Fibroblast of lung (primary cell): ENCODE measurements around the gene THOC2. TPM values are rescaled to one million over a fixed set of nuclear protein-coding genes. Genes with fewer than 3 reads are reported as not detected.

Experiments used
- DNase-seq, 2 donors: peaks; one replicate each; pipeline versions ENCODE4 v3.0.0 to v3.0.0-alpha.2; 2010; ENCODE audit warnings: low read depth in 2 of 2
- H2AFZ ChIP-seq: 2 replicates; pipeline ENCODE4 v1.5.1; 2012; ENCODE audit warnings: low read length, control low read depth, inconsistent platforms
- H3K27ac ChIP-seq: 2 replicates; pipeline ENCODE4 v1.5.1; 2011; ENCODE audit warnings: low read length, control low read depth; ENCODE audit not compliant: insufficient read depth
- H3K27me3 ChIP-seq: 2 replicates; pipeline ENCODE4 v1.5.1; 2011; ENCODE audit warnings: mild to moderate bottlenecking, low read length; ENCODE audit not compliant: control insufficient read depth, insufficient read depth
- H3K36me3 ChIP-seq: 2 replicates; pipeline ENCODE4 v1.5.1; 2011; ENCODE audit warnings: low read length; ENCODE audit not compliant: control insufficient read depth, insufficient read depth
- H3K4me1 ChIP-seq: 2 replicates; pipeline ENCODE4 v1.5.1; 2011; ENCODE audit warnings: low read length; ENCODE audit not compliant: control insufficient read depth, insufficient read depth; ENCODE audit errors: extremely low read depth
- H3K4me2 ChIP-seq: 2 replicates; pipeline ENCODE4 v1.5.1; 2011; ENCODE audit warnings: low read length, control low read depth; ENCODE audit not compliant: insufficient read depth; ENCODE audit errors: extremely low read depth
- H3K4me3 ChIP-seq, 4 experiments: fragments of 200-600 bp in 1 of 4; sonication (generic) in 1 of 4; replicated peaks in 1 of 4; 2 replicates each; pipeline ENCODE4 v1.5.1; 2011 to 2016; ENCODE audit warnings: low read length in 4 of 4, low read depth in 3 of 4, mild to moderate bottlenecking in 3 of 4, control low read depth in 2 of 4, inconsistent platforms in 1 of 4, mixed read lengths in 1 of 4; ENCODE audit not compliant: insufficient read depth in 1 of 4; ENCODE audit errors: control extremely low read depth in 1 of 4
- H3K79me2 ChIP-seq: 2 replicates; pipeline ENCODE4 v1.5.1; 2012; ENCODE audit warnings: mild to moderate bottlenecking, low read length, inconsistent platforms; ENCODE audit not compliant: control insufficient read depth, insufficient read depth
- H3K9ac ChIP-seq: 2 replicates; pipeline ENCODE4 v1.5.1; 2011; ENCODE audit warnings: mild to moderate bottlenecking, low read length, control low read depth; ENCODE audit not compliant: insufficient read depth
- H3K9me3 ChIP-seq: 2 replicates; pipeline ENCODE4 v1.5.1; 2012; ENCODE audit warnings: low read depth, low read length; ENCODE audit not compliant: control insufficient read depth, insufficient read depth
- H4K20me1 ChIP-seq: 2 replicates; pipeline ENCODE4 v1.5.1; 2011; ENCODE audit warnings: low read length; ENCODE audit not compliant: control insufficient read depth, insufficient read depth; ENCODE audit errors: extremely low read depth
- EZH2 ChIP-seq: IDR thresholded peaks from 2 replicates; pipeline ENCODE4 v1.5.1; 2012; ENCODE audit warnings: low read length, control low read depth, mild to moderate bottlenecking; ENCODE audit errors: missing control alignments
- polyA plus RNA-seq, 2 donors: library from polyadenylated mRNA; depleted of rRNA in 1 of 2; stranded (reverse) in 1 of 2; unstranded in 1 of 2; fragments of >200 nt; gene quantifications; 2 replicates each; pipeline ENCODE4 v1.2.1, GENCODE V29; 2011 to 2012; ENCODE audit warnings: missing spikeins in 1 of 2
- total RNA-seq: library from RNA; depleted of rRNA; stranded (reverse); fragments of >200 nt; gene quantifications from 2 replicates; pipeline ENCODE4 v1.2.1, GENCODE V29; 2014
- TF ChIP-seq, protein P1 (sequence below), 2 donors: IDR thresholded peaks in 1 of 2; conservative IDR thresholded peaks in 1 of 2; 1 replicate in 1 of 2; 2 replicates in 1 of 2; pipeline ENCODE4 v1.5.1; 2011 to 2012; ENCODE audit warnings: low read length in 2 of 2, control low read depth in 1 of 2, inconsistent platforms in 1 of 2, low read depth in 1 of 2, mild to moderate bottlenecking in 1 of 2

Gene THOC2
- total and polyA plus RNA-seq, 2 donors (not counting 1 experiment from before 2014, with no cell fraction given): 62.9 to 70.0 TPM

DNA sequence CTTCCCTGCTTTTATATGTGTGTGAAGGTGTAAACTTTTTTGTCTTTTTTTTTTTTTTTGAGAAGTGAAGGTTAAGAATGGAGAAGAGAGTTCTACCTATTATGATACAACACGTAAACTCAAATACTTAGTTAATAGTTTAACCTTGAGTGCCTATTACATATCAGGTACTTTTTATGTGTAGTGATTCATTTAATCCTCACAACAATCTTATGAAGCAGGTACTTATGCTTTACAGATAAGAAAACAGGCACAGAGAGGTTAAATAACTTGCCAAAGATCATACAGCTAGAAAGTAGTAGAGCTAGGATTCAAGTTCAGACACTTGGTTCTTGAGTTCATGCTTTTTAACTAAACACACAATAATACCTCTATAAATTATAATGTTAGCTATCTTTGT lies 107.4 kb downstream of the THOC2 start:
- H3K79me2 ChIP-seq: no peaks in the 10 kb centered on the region
- no peaks in the 10 kb centered on the region for H3K27me3 ChIP-seq
- H3K4me2 ChIP-seq: no peak overlapping the region
- H3K9ac ChIP-seq: no peak overlapping the region
- no peak overlapping the region for H3K4me3 ChIP-seq
- no peaks in the 10 kb centered on the region for H3K36me3 ChIP-seq
- TF ChIP-seq EZH2: no peak
- TF ChIP-seq, protein P1, sequence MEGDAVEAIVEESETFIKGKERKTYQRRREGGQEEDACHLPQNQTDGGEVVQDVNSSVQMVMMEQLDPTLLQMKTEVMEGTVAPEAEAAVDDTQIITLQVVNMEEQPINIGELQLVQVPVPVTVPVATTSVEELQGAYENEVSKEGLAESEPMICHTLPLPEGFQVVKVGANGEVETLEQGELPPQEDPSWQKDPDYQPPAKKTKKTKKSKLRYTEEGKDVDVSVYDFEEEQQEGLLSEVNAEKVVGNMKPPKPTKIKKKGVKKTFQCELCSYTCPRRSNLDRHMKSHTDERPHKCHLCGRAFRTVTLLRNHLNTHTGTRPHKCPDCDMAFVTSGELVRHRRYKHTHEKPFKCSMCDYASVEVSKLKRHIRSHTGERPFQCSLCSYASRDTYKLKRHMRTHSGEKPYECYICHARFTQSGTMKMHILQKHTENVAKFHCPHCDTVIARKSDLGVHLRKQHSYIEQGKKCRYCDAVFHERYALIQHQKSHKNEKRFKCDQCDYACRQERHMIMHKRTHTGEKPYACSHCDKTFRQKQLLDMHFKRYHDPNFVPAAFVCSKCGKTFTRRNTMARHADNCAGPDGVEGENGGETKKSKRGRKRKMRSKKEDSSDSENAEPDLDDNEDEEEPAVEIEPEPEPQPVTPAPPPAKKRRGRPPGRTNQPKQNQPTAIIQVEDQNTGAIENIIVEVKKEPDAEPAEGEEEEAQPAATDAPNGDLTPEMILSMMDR (conservative IDR thresholded peaks at IDR 0.05 in 1 of 2, IDR thresholded peaks at IDR 0.05 in 1 of 2; ENCODE audit: low read depth in 1 of 2, low read length in 2 of 2): no peak
- H3K4me1 ChIP-seq: peaks cover 2% of the 10 kb centered on the region
- DNase-seq: no peak
- no peak overlapping the region for H3K27ac ChIP-seq
- no peak overlapping the region for H2AFZ ChIP-seq
- no peaks in the 10 kb centered on the region for H4K20me1 ChIP-seq
- H3K9me3 ChIP-seq: no peaks in the 10 kb centered on the region

DNA sequence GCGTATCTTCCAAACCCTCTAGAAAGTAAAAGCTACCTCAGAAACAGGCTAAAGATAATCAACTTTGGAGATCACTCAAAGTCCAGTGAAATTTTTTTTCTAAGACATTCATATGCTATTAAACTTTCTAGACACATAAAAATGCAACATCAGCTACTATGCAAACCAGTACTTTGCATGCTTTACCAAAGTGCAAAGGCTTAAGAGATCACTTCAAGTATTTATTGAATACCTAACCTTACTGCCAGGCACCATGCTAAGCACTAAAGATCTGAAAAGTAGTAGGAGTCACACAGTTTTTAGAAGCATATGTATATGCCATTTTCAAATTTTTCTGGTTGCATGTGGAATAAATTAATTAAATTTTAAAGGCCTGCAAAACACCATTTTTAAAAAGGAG lies 115.8 kb downstream of the THOC2 start:
- Histone ChIP-seq H3K9me3 (no peaks in the 10 kb centered on the region), H3K4me1 (no peaks in the 10 kb centered on the region), H3K27me3 (no peaks in the 10 kb centered on the region), H3K4me3 (no peak overlapping the region), H4K20me1 (no peaks in the 10 kb centered on the region), H3K27ac (no peak overlapping the region), H3K36me3 (no peaks in the 10 kb centered on the region), H3K79me2 (no peaks in the 10 kb centered on the region), H3K9ac (no peak overlapping the region), H2AFZ (no peak overlapping the region), H3K4me2 (no peak overlapping the region)
- no peak for DNase-seq
- TF ChIP-seq, protein P1 (conservative IDR thresholded peaks at IDR 0.05 in 1 of 2, IDR thresholded peaks at IDR 0.05 in 1 of 2; ENCODE audit: low read depth in 1 of 2, low read length in 2 of 2): no peak
- no peak for TF ChIP-seq EZH2

DNA sequence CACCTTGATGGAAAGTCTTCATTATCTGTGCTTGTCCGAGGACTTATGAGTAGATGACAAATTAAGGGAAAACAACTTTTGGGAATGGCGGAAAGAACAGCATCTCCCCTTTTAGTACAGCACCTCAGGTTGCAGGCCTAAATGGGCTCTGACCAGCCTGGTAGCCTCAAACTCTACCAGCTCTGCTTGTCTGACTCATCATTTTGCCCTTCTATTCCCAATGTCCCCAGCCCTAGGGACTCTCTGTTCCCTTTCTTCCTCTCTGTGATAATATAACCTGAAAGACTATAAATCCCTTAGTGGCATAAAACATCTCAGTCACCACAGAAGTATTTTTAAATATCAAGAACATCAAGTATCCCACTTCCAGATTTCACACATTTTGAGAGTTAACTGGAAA lies 121.9 kb downstream of the THOC2 start:
- no peak overlapping the region for H3K9ac ChIP-seq
- H3K4me3 ChIP-seq: no peak overlapping the region
- no peak for DNase-seq
- no peaks in the 10 kb centered on the region for H3K9me3 ChIP-seq
- H3K27ac ChIP-seq: no peak overlapping the region
- no peaks in the 10 kb centered on the region for H3K4me1 ChIP-seq
- no peak overlapping the region for H2AFZ ChIP-seq
- no peak overlapping the region for H3K4me2 ChIP-seq
- H4K20me1 ChIP-seq: no peaks in the 10 kb centered on the region
- TF ChIP-seq, protein P1 (conservative IDR thresholded peaks at IDR 0.05 in 1 of 2, IDR thresholded peaks at IDR 0.05 in 1 of 2; ENCODE audit: low read depth in 1 of 2, low read length in 2 of 2): no peak
- TF ChIP-seq EZH2: no peak
- no peaks in the 10 kb centered on the region for H3K36me3 ChIP-seq
- no peaks in the 10 kb centered on the region for H3K27me3 ChIP-seq
- H3K79me2 ChIP-seq: no peaks in the 10 kb centered on the region
